Activated CD4-positive, alpha-beta T cell treated with anti-CD3 and anti-CD28 coated beads, Interleukin-2, amount 50 U/mL, for 4 hours (primary cell): ENCODE data around the gene FAM210A.

Experiments used
- DNase-seq, 2 experiments: peaks; one replicate each; pipeline ENCODE4 v3.0.0-alpha.2; 2020

Gene FAM210A

DNA sequence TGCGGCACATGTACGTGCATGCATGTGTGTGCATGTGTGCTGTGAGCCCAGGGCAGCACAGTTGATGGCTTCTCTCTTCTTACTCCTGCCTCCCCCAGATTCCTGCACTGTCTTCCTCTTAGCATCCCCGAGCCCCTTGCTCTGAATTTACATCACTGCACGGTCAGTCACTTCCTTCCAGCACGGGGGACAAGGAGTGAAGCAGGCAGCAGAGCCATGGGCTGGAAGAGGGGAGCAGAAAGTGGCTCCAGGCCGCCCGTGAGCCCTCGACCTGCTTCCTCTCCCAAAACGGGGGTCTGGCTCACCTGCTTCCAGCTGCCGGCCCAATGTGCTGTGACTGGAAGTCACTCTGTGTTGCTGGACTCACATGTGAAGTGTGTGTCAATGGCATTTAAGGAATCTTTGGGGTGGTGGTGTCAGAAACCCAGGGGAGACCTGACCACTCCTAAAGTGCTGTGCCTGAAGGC is 106.1 kb downstream of the FAM210A start:
- no peak for DNase-seq

DNA sequence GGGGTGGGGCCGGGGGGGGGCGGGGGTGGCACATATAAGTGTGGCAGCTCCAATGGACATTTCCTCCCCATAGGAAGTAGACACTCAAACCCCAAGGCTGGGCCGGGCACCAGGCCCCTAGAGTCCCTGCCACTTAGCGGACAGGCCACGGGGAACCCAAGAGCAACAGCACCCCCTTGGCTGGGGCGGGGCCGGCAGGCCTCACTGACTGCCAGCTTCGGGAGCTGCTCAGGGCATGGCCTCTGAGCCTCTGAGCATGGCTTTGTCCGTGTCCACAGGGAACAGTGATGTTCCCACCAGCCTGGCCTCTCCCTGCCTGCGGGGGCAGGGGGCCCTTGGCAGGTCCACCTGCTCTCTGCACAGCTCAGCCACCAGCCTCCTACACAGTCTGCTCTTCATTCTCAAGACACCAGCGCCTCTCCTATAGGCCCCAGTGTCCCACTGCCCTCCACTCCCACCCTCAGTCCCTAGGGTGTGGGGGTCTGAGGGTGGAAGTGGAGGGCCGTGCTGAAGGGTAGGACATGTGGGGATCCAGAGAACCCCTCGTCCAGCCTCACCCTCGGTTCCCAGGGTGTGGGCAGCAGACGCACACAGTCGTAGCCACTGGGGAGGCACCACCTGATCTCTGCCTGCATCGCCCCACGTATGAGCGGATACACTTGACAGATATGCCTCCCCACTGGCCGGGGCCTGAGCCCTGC is 106.7 kb downstream of the FAM210A start:
- DNase-seq = no peak

- no peak for DNase-seq
These were observed 107.5 kb downstream of the FAM210A start for GRCh38 chr18:13618760-13619438.

DNA sequence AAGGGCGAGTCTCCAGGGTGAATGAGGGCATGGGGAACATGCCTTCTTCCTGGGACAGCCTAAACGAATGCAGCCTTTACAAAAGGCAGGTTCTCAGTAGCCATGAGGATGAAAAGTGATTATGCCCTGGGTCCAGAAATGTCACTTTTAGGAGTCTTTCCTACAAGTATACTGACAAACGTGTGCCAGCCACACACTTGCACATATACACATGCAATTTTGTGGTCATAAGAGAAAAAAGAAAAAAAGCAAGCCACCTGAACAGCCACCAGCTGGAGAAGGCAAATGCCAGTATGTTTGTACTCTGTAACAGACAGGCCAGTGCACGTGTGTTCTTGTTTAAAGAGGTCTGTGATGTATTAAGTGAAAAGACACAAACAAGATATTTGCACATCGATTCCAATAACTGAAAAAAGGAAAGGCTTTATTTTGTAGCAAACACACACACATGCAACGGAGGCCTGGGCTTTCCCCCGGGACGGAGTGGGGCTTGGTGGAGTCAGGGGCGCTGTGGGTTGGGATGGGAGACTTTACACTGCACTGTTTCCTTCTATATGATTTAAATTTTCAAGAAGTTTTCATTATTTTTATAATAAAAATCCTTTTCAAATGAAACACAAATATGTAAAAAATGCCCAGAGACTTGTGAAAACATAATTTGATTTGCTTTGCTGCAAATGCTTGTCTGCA is 108.4 kb downstream of the FAM210A start:
- DNase-seq = no peak

- DNase-seq = no peak
These were observed 109.8 kb downstream of the FAM210A start for GRCh38 chr18:13616525-13617035.

DNA sequence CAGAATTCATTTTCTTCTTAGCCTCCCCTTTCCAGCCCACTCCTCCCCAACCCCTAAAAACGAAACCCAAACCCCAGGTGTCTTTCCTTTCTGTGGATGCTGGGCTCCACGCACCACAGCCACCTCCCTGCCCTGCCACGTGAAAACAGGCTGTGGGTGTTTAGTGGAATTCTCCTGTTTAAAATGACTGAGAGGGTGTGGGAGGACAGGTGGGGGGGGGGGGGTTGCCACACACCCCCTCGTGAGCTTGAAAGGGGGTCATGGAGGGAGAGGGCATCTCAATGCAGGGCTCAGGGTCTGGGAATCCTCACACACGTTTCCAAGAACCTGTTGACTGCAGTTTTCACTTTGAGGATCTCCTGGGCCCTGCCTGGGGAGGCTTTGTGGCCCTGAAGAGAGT is 110.3 kb downstream of the FAM210A start:
- DNase-seq = no peak

- no peak for DNase-seq
These were observed 110.9 kb downstream of the FAM210A start for GRCh38 chr18:13615432-13615861.

- DNase-seq = peak in 1 of 2 experiments; percentile 19
These were observed 111.6 kb downstream of the FAM210A start for GRCh38 chr18:13614641-13615288.

DNA sequence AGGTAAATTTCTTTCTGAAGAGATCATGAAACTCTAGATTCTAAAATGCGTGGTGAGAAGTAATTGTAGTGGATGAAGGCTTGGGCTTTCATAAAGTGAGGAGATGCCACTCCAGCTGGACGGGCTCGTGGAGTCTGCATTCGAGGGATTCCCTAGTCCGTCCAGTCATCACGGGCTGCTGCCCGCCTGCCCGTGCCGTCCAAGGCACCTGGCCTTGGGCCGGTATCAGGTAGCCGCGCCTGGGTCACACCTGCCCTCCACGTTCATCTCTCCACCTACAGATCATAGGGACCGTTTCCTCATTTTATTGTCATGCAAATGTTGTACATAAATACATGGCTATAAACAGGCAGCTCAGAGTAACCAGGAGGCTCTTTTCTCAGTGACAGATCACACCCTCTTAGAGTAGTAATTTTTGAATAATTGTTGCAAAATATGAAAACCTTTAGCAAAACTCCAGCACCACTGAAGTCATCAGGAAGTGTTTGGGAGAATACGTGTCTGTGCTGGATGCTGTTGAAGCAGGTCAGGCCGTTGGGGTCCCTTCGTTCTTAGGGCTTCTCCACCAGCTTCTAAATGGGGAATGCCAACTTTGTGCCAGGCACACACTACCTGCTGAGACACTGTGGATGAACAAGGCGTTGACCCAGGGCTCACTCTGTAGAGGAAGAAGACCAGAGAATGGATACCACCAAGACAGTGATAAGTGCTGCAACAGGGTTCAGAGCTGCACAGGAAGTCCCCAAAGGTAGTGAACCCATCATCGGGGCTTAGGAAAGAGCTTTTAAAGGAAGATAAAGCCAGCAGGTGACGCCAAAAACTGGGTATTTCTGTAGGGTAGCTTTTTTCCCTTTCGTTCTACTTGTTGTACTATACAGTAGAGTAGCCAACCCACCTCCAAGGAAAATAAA is 112.5 kb downstream of the FAM210A start:
- DNase-seq = no peak
